CD14-positive monocyte (primary cell): ENCODE measurements around the gene SRMS. TPM values are rescaled to one million over a fixed set of nuclear protein-coding genes. Genes with fewer than 3 reads are reported as not detected.

Experiments
- DNase-seq, 3 donors: peaks; one replicate each; pipeline ENCODE4 v3.0.0-alpha.2; 2011 to 2022
- H2AFZ ChIP-seq: 2 replicates; pipeline ENCODE4 v1.6.0; 2012; ENCODE audit warnings: mild to moderate bottlenecking, low read depth, low read length, inconsistent platforms; ENCODE audit not compliant: insufficient read depth, poor library complexity, severe bottlenecking
- H3K27ac ChIP-seq, 2 donors: 1 replicate in 1 of 2; 2 replicates in 1 of 2; pipeline ENCODE4 v1.5.1; 2012 to 2013; ENCODE audit warnings: low read length in 2 of 2, control low read depth in 1 of 2, inconsistent platforms in 1 of 2, low read depth in 1 of 2, mild to moderate bottlenecking in 1 of 2
- H3K27me3 ChIP-seq, 2 donors: one replicate each; pipeline versions ENCODE4 v1.6.0 to v1.6.1; 2011 to 2013; ENCODE audit warnings: low read length in 2 of 2; ENCODE audit not compliant: control insufficient read depth in 2 of 2, insufficient read depth in 2 of 2
- H3K36me3 ChIP-seq, 2 donors: replicated peaks in 1 of 2; 1 replicate in 1 of 2; 2 replicates in 1 of 2; pipeline versions ENCODE4 v1.5.1 to v1.6.1; 2012 to 2013; ENCODE audit warnings: low read length in 2 of 2, control low read depth in 1 of 2, inconsistent platforms in 1 of 2, mild to moderate bottlenecking in 1 of 2; ENCODE audit not compliant: insufficient read depth in 2 of 2, control insufficient read depth in 1 of 2
- H3K4me1 ChIP-seq, 2 donors: 1 replicate in 1 of 2; 2 replicates in 1 of 2; pipeline versions ENCODE4 v1.5.1 to v1.6.1; 2012 to 2013; ENCODE audit warnings: low read length in 2 of 2, control low read depth in 1 of 2, inconsistent platforms in 1 of 2, mild to moderate bottlenecking in 1 of 2, moderate library complexity in 1 of 2; ENCODE audit not compliant: insufficient read depth in 2 of 2, control insufficient read depth in 1 of 2
- H3K4me2 ChIP-seq: replicated peaks from 2 replicates; pipeline ENCODE3; 2012; ENCODE audit warnings: low read length, moderate library complexity, mild to moderate bottlenecking; ENCODE audit not compliant: poor library complexity, severe bottlenecking; ENCODE audit errors: extremely low read depth
- H3K4me3 ChIP-seq, 3 experiments: fragments of 200-600 bp in 1 of 3; sonication (generic) in 1 of 3; replicated peaks in 1 of 3; 1 replicate in 2 of 3; 2 replicates in 1 of 3; pipeline ENCODE4 v1.5.1; 2011 to 2013; ENCODE audit warnings: low read length in 3 of 3, mild to moderate bottlenecking in 3 of 3, control low read depth in 2 of 3, low read depth in 2 of 3, inconsistent platforms in 1 of 3, moderate library complexity in 1 of 3
- H3K79me2 ChIP-seq: 2 replicates; pipeline ENCODE4 v1.6.0; 2012; ENCODE audit warnings: mild to moderate bottlenecking, control low read depth, inconsistent platforms, low read length, moderate library complexity; ENCODE audit not compliant: insufficient read depth
- H3K9ac ChIP-seq: 2 replicates; pipeline ENCODE4 v1.6.0; 2017; ENCODE audit warnings: low read length, mild to moderate bottlenecking; ENCODE audit not compliant: insufficient read depth, poor library complexity, severe bottlenecking
- H3K9me3 ChIP-seq, 2 donors: replicated peaks in 1 of 2; 1 replicate in 1 of 2; 2 replicates in 1 of 2; pipeline versions ENCODE4 v1.5.1 to v1.6.1; 2012 to 2013; ENCODE audit warnings: low read length in 2 of 2, control low read depth in 1 of 2; ENCODE audit not compliant: control insufficient read depth in 1 of 2, insufficient read depth in 1 of 2
- H4K20me1 ChIP-seq: 2 replicates; pipeline ENCODE4 v1.6.0; 2012; ENCODE audit warnings: mild to moderate bottlenecking, low read length, control low read depth, moderate library complexity; ENCODE audit not compliant: insufficient read depth
- H3K27ac Mint-ChIP-seq, 7 donors: one replicate each; pipeline ENCODE4 v1.8.0; 2020; ENCODE audit warnings: mild to moderate bottlenecking in 7 of 7, mixed read lengths in 7 of 7, moderate library complexity in 6 of 7, inconsistent platforms in 2 of 7
- H3K27me3 Mint-ChIP-seq, 3 donors: one replicate each; pipeline ENCODE4 v1.8.0; 2021 to 2022; ENCODE audit warnings: low read depth in 3 of 3, mild to moderate bottlenecking in 3 of 3, mixed read lengths in 3 of 3, moderate library complexity in 3 of 3, inconsistent platforms in 1 of 3
- H3K36me3 Mint-ChIP-seq, 2 donors: one replicate each; pipeline ENCODE4 v1.8.0; 2020; ENCODE audit warnings: mixed read lengths in 2 of 2, inconsistent platforms in 1 of 2, mild to moderate bottlenecking in 1 of 2
- H3K4me1 Mint-ChIP-seq: one replicate; pipeline ENCODE4 v1.8.0; 2020; ENCODE audit warnings: mild to moderate bottlenecking, mixed read lengths
- H3K4me3 Mint-ChIP-seq, 2 donors: one replicate each; pipeline ENCODE4 v1.8.0; 2020; ENCODE audit warnings: mild to moderate bottlenecking in 2 of 2, mixed read lengths in 2 of 2, moderate library complexity in 1 of 2
- H3K9me3 Mint-ChIP-seq, 7 donors: one replicate each; pipeline ENCODE4 v1.8.0; 2020 to 2022; ENCODE audit warnings: mixed read lengths in 7 of 7, mild to moderate bottlenecking in 6 of 7, moderate library complexity in 6 of 7, inconsistent platforms in 2 of 7
- WGBS: methylation state at CpG from one replicate; pipeline ENCODE4 v1.1.5; 2013; ENCODE audit warnings: missing lambda C conversion rate; ENCODE audit not compliant: insufficient coverage; 5-methylcytosine and 5-hydroxymethylcytosine counted together
- intact Hi-C, 2 donors: fragments of 100-400 bp; cut with micrococcal nuclease; formaldehyde crosslinking; loops; one replicate each; pipeline versions ENCODE4 v1.15.0 to v1.15.1; 2023
- polyA plus RNA-seq, 3 donors: library from polyadenylated mRNA; depleted of rRNA in 1 of 3; unstranded in 2 of 3; stranded (reverse) in 1 of 3; fragments of 300-500 nt in 2 of 3; fragments of >200 nt in 1 of 3; fragmentation: Illumina TruSeq in 2 of 3; gene quantifications; 1 replicate in 2 of 3; 2 replicates in 1 of 3; pipeline ENCODE4 v1.2.3, GENCODE V29; 2012 to 2021
- TF ChIP-seq, protein P1 (sequence below): fragments of 200-600 bp; IDR thresholded peaks from one replicate; pipeline ENCODE4 v1.8.0; 2022; ENCODE audit warnings: antibody characterized with exemption, mild to moderate bottlenecking

The SRMS gene
- polyA plus RNA-seq, 3 donors, result not detected

DNA sequence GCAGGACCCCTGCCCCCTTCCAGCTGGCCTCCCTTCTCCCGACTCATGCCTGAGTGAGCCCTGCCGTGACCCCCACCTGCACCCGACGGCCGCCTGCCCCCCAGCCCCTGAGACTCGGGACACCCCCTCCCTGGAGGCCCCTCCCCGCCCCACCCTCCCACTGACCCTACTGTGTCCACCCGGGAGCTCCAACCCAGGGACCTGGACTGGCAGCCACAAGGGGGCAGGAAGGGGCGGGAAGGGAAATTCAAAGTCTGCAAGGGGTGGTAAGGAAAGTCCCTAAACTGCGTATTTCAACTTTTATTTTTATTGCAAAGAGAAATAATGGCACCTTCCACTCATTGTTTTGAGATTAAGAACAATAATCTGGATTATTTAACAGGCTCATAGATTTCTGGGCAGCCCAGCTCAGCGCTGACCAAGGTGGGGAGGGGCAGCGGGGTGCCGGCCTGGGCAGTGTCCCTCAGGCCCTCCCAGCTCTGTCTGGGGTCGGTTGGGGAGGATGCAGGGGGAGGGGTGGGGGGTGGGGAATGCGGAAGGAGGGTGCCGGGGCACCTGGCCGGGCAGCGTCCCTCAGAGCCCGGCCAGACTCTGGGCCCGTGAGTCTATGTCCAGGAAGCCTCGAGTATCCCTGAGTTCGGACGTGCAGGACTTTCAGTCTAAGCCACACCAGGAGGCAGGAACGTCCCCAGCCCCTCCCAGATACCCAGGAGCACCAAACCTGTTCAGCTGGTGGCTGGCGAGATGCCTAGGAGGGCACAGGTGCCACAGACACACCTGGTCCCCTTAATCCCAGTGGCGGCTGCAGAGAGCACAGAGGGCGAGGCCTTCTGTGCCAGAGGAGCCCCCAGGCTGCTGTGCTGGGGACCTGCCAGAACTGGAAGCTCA lies 9.1 kb downstream of the SRMS start:
- Mint-ChIP-seq H3K9me3 (peaks cover 0 to 3% (median 0%) of the 10 kb centered on the region in 7 donors), H3K36me3 (peaks cover 0 to 2% of the 10 kb centered on the region in 2 donors), H3K4me1 (peaks cover 16% of the 10 kb centered on the region), H3K27ac (peak overlapping the region in 2 of 7 donors; percentile 54 to 80), H3K27me3 (peaks cover 9 to 24% (median 13%) of the 10 kb centered on the region in 3 donors), H3K4me3 (peak overlapping the region in 1 of 2 donors; percentile 63)
- DNase-seq, result peak in 2 of 3 donors; percentile 29 to 59
- TF ChIP-seq, protein P1, sequence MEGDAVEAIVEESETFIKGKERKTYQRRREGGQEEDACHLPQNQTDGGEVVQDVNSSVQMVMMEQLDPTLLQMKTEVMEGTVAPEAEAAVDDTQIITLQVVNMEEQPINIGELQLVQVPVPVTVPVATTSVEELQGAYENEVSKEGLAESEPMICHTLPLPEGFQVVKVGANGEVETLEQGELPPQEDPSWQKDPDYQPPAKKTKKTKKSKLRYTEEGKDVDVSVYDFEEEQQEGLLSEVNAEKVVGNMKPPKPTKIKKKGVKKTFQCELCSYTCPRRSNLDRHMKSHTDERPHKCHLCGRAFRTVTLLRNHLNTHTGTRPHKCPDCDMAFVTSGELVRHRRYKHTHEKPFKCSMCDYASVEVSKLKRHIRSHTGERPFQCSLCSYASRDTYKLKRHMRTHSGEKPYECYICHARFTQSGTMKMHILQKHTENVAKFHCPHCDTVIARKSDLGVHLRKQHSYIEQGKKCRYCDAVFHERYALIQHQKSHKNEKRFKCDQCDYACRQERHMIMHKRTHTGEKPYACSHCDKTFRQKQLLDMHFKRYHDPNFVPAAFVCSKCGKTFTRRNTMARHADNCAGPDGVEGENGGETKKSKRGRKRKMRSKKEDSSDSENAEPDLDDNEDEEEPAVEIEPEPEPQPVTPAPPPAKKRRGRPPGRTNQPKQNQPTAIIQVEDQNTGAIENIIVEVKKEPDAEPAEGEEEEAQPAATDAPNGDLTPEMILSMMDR, result peak; percentile 45
- H3K9ac ChIP-seq, result no peak overlapping the region
- peak overlapping the region in 1 of 3 experiments; percentile 77 for H3K4me3 ChIP-seq
- H3K4me1 ChIP-seq, result peaks cover 23 to 28% of the 10 kb centered on the region in 2 donors
- peak overlapping the region; percentile 61 for H2AFZ ChIP-seq
- H4K20me1 ChIP-seq, result no peaks in the 10 kb centered on the region
- peak overlapping the region; percentile 82 for H3K4me2 ChIP-seq
- 89% methylated on average over 7 of the region's 27 CpGs for WGBS
- no peaks in the 10 kb centered on the region for H3K79me2 ChIP-seq
- intact Hi-C loops, result loop anchor here (5.0 to 10.0 kb wide), 7 partner anchors 39 to 444 kb away; partner anchors contain the start of genes GMEB2 (in 2 of the 2), ABHD16B (in 1 of the 2), PRPF6 (in 1 of the 2) and TPD52L2 (in 1 of the 2)
- peak overlapping the region in 1 of 2 donors; percentile 90 for H3K27ac ChIP-seq
- H3K27me3 ChIP-seq, result peaks cover 0 to 21% of the 10 kb centered on the region in 2 donors
- H3K9me3 ChIP-seq, result no peaks in the 10 kb centered on the region
- H3K36me3 ChIP-seq, result no peaks in the 10 kb centered on the region

DNA sequence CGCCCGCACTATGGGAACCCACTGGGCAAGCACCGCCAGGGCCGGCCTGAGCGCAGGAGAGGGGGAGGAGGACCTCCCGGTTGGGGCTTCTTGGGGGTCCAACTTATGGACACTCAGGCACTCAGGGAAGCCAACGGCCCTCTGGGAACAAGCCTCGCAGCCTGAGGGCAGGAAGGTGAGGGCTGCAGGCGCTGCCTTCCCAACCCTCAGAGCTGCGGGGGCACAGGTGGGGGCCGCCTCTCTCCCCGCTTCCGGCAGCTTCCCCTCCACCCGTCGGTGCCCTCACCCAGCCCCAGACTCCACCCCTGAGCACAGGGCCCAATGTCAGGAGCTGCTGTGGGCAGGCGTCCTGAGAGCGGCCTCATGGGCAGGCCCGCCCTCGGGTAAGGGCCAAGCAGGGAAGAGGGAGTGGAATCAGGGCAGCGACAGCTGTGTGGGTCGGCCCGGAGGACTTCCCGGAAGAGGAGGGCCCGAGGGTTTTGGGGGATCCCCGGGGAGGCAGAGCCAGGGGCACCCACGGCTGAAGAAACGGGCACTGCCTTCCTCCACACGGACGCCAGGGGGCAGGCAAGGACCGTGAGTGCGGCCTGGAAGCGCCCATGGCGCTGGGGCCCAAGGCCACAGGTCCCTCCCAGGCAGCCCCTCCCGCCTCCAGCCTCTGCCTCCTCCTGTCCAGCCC lies 9.9 kb downstream of the SRMS start:
- intact Hi-C loops, result loop anchor here (1.0 to 10.0 kb wide), 10 partner anchors 17 to 445 kb away; partner anchors contain the start of genes GMEB2 (in 2 of the 2), PPDPF (in 2 of the 2), ABHD16B (in 1 of the 2) and PRPF6 (in 1 of the 2)
- WGBS, result 1% methylated on average over 30 of the region's 34 CpGs
- peak; percentile 96 to 98 (median 97) for DNase-seq
- Histone ChIP-seq H3K27me3 (peaks cover 0 to 18% of the 10 kb centered on the region in 2 donors), H4K20me1 (no peaks in the 10 kb centered on the region), H3K9ac (peak overlapping the region; percentile 77), H2AFZ (peak overlapping the region; percentile 80), H3K36me3 (no peaks in the 10 kb centered on the region), H3K4me2 (peak overlapping the region; percentile 82), H3K79me2 (no peaks in the 10 kb centered on the region), H3K4me3 (peak overlapping the region; percentile 13 to 77 (median 41)), H3K4me1 (peaks cover 23 to 28% of the 10 kb centered on the region in 2 donors), H3K27ac (peak overlapping the region; percentile 89 to 90), H3K9me3 (no peaks in the 10 kb centered on the region)
- peak overlapping the region; percentile 65 to 84 for H3K4me3 Mint-ChIP-seq
- H3K27me3 Mint-ChIP-seq, result peaks cover 9 to 22% (median 13%) of the 10 kb centered on the region in 3 donors
- peaks cover 0 to 3% (median 0%) of the 10 kb centered on the region in 7 donors for H3K9me3 Mint-ChIP-seq
- TF ChIP-seq, protein P1, result peak; percentile 96
- peak overlapping the region; percentile 82 to 93 (median 90) for H3K27ac Mint-ChIP-seq
- peaks cover 16% of the 10 kb centered on the region for H3K4me1 Mint-ChIP-seq
- H3K36me3 Mint-ChIP-seq, result peaks cover 0 to 2% of the 10 kb centered on the region in 2 donors
